Erythroblast (primary cell): Measurements from ENCODE around the gene ACP1.

Source experiments
- GATA1 ChIP-seq: IDR thresholded peaks from 2 replicates; pipeline ENCODE4 v1.6.1; 2011; ENCODE audit warnings: low read depth, mild to moderate bottlenecking, control low read depth, low read length, moderate library complexity
- POLR2A ChIP-seq: IDR thresholded peaks from 2 replicates; pipeline ENCODE4 v1.6.1; 2011; ENCODE audit warnings: mild to moderate bottlenecking, low read length

GRCh38 chr2:248724-249123 lies 16.0 kb upstream of the ACP1 start:
- TF ChIP-seq POLR2A: no peak
- no peak for TF ChIP-seq GATA1
